AG09309 (cell line): ENCODE results near the gene TMBIM1.
"Not testable (repeated sequence)": the region's sequence is repeated elsewhere in the genome, so short reads cannot be mapped to it uniquely, and the experiment has no call there.

Experiments
- DNase-seq: peaks from one replicate; pipeline ENCODE4 v3.0.0-alpha.2; 2010; ENCODE audit warnings: low read depth
- H3K4me3 ChIP-seq: 2 replicates; pipeline ENCODE4 v1.5.1; 2011; ENCODE audit warnings: mild to moderate bottlenecking, low read depth, low read length, moderate library complexity; ENCODE audit not compliant: control insufficient read depth
- TF ChIP-seq, protein P1 (sequence below): IDR thresholded peaks from 2 replicates; pipeline ENCODE4 v1.5.1; 2011; ENCODE audit warnings: mild to moderate bottlenecking, low read depth, low read length, inconsistent platforms; ENCODE audit not compliant: insufficient read depth, control insufficient read depth; ENCODE audit errors: missing control alignments

Gene TMBIM1

DNA sequence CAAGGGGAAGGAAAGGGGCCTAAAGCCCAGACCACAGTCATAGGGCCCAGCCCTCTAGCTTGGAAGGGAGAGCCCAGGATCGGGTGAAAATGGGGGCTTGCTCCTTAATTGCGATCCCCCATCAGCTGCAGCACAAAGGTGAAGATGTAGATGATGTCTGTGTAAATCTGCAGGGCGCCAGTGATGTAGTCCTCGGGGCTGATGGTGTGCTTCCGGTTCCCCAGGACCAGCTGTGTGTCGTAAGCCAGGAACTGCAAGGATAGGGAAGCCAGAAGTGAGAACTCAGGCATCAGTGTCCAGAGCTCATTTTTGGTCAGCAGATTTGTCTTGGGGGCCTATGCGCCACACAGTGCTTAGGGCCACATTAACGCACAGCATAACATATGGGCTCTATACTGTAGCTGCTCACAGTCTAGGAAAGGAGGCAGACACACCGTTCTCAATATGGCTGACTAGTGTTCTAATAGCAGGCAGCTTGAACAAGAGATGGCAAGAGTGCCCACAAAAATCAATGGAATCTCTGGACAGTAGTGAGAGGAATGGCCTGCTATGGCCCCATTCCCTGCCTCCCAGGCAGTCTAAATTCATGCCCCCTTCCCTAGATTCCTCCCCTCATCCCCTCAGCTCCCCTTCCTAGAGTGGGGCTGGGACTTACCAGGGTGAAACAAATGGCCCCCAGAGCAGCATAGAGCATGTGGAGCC, 16.8 kb downstream of the TMBIM1 start:
- DNase-seq = no peak
- TF ChIP-seq, protein P1, sequence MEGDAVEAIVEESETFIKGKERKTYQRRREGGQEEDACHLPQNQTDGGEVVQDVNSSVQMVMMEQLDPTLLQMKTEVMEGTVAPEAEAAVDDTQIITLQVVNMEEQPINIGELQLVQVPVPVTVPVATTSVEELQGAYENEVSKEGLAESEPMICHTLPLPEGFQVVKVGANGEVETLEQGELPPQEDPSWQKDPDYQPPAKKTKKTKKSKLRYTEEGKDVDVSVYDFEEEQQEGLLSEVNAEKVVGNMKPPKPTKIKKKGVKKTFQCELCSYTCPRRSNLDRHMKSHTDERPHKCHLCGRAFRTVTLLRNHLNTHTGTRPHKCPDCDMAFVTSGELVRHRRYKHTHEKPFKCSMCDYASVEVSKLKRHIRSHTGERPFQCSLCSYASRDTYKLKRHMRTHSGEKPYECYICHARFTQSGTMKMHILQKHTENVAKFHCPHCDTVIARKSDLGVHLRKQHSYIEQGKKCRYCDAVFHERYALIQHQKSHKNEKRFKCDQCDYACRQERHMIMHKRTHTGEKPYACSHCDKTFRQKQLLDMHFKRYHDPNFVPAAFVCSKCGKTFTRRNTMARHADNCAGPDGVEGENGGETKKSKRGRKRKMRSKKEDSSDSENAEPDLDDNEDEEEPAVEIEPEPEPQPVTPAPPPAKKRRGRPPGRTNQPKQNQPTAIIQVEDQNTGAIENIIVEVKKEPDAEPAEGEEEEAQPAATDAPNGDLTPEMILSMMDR = no peak
- no peak overlapping the region for H3K4me3 ChIP-seq

DNA sequence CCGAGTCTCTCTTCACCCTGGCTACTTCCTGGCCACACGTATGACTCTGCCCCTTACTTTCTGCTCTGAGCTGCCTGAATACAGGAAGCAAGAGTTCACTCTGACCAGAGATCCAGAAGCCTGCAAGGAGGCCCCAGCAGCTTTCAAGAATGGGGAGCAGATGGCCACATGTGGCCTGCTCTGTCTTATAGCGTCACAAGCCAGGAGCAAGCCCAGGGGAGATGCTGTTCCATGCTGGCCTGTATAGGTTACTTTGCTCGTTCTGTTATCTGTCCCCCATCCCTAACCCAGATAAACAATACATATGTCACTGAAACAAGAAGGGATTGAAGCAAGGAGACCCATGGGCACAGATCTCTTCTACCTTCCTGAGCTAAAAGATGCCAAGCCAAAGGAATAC, 17.7 kb downstream of the TMBIM1 start:
- no peak overlapping the region for H3K4me3 ChIP-seq
- DNase-seq = no peak
- TF ChIP-seq, protein P1 = no peak

DNA sequence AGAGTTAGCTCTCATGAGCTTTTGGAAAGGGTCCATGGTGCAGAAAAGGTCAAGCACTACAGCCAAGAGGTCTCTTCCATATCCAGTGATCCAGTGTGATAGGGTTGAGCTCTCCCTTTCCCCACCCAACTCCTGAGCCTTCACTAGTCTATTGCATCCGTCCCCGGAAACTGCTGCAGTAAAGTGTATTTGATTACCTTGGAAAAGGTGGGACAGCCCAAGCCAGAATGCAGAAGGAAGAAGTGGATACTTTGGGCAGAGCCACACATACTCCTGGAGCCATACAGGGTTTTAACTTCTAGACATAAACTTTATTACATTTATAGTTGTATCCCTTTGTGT, 18.4 kb downstream of the TMBIM1 start:
- no peak overlapping the region for H3K4me3 ChIP-seq
- DNase-seq = no peak

GRCh38 chr2:218273214-218273907, 18.9 kb downstream of the TMBIM1 start:
- DNase-seq, H3K4me3 ChIP-seq: not testable (repeated sequence)

More for the DNA sequence above, 18.4 kb downstream of the TMBIM1 start:
- TF ChIP-seq, protein P1 = no peak

- TF ChIP-seq, protein P1 = peak; percentile 97
- DNase-seq = peak; percentile 94
- no peak overlapping the region for H3K4me3 ChIP-seq
Observed at GRCh38 chr2:218272531-218273212, 19.6 kb downstream of the TMBIM1 start.

DNA sequence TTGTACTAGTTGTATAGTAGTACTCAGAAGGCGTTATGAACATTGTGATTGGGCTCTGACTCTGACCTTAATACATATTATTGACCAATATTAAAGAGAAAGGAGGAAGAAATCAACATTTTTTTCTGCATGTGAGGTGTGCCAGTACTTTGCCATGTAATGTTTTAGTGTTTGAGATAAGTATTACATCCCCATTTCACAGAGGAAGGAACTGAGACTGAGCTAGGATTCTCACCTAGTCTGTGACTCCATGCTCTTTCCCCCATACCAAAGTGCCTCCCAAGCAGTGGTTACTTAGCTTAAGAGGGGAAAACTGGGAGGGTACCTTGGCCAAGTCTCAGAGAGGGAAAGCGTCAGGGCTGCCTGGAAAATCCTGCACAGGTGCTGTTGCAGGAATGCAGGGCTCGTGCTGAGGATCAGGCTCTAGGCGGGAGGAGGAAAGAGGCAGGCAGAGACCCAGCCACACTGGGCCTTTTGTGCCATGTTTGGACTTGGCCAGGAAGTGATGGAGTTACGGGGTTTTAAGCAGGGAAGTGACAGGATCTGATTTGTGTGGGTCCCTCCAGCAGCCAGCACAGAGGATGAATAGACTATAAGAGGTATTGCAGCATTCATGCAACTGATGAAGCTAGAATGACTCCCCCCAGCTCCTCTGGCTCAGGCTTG, 20.3 kb downstream of the TMBIM1 start:
- TF ChIP-seq, protein P1 = no peak
- peak overlapping the region; percentile 87; the same call in 1 of the 2 replicates for H3K4me3 ChIP-seq
- DNase-seq = no peak
